GM06990 (cell line): ENCODE measurements around the gene PHAF1.

Experiments used
- DNase-seq: peaks from one replicate; pipeline ENCODE4 v3.0.0-alpha.2; 2011; ENCODE audit not compliant: insufficient read length; ENCODE audit errors: extremely low read depth
- H3K27me3 ChIP-seq: replicated peaks from 2 replicates; pipeline ENCODE4 v1.6.0; 2011; ENCODE audit warnings: low read length; ENCODE audit not compliant: control insufficient read depth, insufficient read depth
- H3K36me3 ChIP-seq: 2 replicates; pipeline ENCODE4 v1.5.1; 2011; ENCODE audit warnings: low read length; ENCODE audit not compliant: control insufficient read depth, insufficient read depth
- H3K4me3 ChIP-seq: replicated peaks from 2 replicates; pipeline ENCODE4 v1.5.1; 2011; ENCODE audit warnings: low read depth, mild to moderate bottlenecking, control low read depth, low read length
- TF ChIP-seq, protein P1 (sequence below): IDR thresholded peaks from 2 replicates; pipeline ENCODE4 v1.5.1; 2011; ENCODE audit warnings: low read length, control low read depth, mild to moderate bottlenecking, inconsistent platforms; ENCODE audit not compliant: insufficient read depth, poor library complexity, severe bottlenecking

PHAF1 gene

DNA sequence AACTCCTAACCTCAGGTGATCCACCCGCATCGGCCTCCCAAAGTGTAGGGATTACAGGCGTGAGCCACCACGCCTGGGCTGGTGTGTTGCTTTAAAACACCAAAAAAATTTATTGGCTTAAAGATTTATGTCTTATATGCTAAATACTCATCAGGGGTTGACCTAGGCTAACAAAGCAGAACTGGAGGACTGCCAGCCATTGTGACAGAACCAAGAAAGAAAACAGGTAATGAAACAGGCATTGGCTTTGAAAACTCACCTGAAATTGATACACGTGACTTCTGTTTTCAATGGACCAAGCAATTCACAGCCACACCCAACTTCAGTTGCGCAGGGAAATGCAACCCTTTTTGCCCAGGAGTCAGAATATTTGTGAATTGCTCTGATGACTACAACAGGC, 4.9 kb upstream of the PHAF1 start:
- no peaks in the 10 kb centered on the region for H3K36me3 ChIP-seq
- H3K4me3 ChIP-seq, result no peak overlapping the region
- DNase-seq, result no peak
- TF ChIP-seq, protein P1, sequence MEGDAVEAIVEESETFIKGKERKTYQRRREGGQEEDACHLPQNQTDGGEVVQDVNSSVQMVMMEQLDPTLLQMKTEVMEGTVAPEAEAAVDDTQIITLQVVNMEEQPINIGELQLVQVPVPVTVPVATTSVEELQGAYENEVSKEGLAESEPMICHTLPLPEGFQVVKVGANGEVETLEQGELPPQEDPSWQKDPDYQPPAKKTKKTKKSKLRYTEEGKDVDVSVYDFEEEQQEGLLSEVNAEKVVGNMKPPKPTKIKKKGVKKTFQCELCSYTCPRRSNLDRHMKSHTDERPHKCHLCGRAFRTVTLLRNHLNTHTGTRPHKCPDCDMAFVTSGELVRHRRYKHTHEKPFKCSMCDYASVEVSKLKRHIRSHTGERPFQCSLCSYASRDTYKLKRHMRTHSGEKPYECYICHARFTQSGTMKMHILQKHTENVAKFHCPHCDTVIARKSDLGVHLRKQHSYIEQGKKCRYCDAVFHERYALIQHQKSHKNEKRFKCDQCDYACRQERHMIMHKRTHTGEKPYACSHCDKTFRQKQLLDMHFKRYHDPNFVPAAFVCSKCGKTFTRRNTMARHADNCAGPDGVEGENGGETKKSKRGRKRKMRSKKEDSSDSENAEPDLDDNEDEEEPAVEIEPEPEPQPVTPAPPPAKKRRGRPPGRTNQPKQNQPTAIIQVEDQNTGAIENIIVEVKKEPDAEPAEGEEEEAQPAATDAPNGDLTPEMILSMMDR, result no peak
- H3K27me3 ChIP-seq, result no peaks in the 10 kb centered on the region

DNA sequence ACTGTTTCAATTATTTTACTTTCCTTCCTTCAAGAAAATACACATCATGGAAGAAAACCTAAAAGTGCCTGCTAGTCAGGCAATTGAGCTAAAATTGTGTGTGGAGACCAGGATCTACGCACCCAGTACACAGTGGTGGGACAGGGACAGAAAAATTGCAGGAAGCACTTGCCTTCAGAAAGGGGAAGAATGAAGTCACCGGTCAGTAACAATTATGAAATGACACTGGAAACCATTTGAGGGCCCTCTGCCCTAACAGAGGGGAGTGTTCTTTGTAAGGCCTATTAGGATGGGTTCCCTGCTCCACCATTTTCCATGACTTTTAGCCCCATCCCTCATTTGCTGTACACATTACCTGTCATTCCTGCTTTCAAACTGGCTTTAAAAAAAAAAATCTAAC, 4.5 kb upstream of the PHAF1 start:
- no peak overlapping the region for H3K4me3 ChIP-seq
- TF ChIP-seq, protein P1, result no peak
- H3K36me3 ChIP-seq, result no peaks in the 10 kb centered on the region
- DNase-seq, result no peak
- H3K27me3 ChIP-seq, result no peaks in the 10 kb centered on the region

DNA sequence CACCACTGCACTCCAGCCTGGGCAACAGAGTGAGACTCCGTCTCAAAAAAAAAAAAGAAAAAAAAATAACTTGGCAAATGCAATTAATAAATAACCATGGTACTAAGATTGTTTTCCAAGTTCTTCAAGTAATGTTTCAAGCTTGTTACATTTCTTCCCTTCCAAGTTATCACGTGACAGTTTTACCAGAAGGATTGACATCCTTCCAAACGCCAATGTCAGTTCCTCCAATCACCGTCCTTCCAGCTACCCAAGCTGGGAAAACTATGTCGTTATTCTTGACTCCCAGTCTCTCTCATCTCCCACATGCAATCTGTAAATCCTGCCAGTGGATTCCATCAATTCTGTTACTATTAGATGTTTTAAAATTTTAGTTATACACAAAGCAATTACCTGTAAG, 3.9 kb upstream of the PHAF1 start:
- DNase-seq, result no peak
- Histone ChIP-seq H3K27me3 (no peaks in the 10 kb centered on the region), H3K36me3 (no peaks in the 10 kb centered on the region), H3K4me3 (no peak overlapping the region)
- TF ChIP-seq, protein P1, result no peak

DNA sequence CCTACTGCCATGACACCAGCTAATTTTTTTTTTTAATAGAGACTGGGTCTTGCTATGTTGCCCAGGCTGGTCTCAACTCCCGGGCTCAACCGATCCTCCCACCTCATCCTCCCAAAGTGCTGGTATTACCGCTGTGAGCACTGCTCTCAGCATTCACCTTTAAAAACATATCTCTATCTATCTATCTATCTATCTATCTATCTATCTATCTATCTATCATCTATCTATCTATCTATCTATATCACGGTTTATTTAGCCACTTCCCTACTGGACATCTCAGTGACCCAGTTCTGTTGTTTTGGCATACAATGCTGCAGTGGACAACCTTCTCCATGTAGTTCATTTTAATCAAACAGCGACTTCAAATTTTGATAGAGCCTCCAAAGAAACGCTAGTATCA, 1.3 kb upstream of the PHAF1 start:
- H3K4me3 ChIP-seq, result no peak overlapping the region
- H3K36me3 ChIP-seq, result no peaks in the 10 kb centered on the region
- TF ChIP-seq, protein P1, result no peak
- no peaks in the 10 kb centered on the region for H3K27me3 ChIP-seq
- DNase-seq, result no peak

DNA sequence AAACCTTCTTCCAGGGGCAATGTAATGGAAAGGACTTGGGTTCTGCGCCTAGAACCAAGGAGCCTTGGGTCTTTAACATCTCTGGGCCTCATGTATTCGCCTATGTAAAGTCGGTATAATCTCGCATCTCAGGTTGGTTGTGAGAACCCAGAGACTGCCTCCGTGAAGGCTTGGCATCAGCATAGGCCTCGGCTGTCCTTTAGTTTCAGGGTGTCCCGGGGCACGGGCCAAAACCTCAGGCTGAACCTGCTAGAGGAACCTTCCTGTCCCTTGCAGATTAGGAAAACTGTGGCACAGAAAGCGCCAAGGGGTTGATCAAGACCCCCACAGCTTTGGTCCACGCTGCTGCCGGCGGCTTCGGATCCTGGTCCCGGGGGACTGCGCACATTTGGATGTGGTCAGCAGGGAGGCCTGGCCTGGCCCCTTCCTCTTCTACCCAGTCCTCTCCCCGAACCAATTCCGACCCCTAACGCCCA, 772 bp upstream of the PHAF1 start:
- no peaks in the 10 kb centered on the region for H3K36me3 ChIP-seq
- TF ChIP-seq, protein P1, result no peak
- H3K4me3 ChIP-seq, result peak overlapping the region; percentile 97
- DNase-seq, result no peak
- no peaks in the 10 kb centered on the region for H3K27me3 ChIP-seq

DNA sequence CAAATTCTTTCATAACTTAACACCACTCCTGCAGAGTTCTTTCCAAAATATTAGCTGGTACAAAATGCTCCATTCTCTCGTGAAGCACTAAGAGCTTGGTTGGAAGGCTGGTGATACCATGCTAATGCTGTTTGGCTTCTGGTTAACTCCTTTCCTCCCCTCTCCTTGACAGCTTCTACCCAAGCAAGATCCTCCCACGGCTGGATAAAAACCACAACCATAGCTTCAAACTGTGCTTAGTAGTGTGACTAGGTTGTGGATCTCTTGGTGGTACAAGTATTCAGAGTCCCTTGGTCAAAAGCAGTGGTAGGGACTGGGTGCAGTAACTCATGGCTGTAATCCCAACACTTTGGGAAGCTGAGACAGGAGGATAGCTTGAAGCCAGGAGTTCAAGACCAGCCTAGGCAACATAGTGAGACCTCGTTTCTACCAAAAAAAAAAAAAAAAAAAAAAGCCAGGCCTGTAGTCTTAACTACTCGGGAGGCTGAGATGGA, 2.3 kb downstream of the PHAF1 start:
- Histone ChIP-seq H3K4me3 (no peak overlapping the region), H3K36me3 (peaks cover 2% of the 10 kb centered on the region; the same call in 1 of the 2 replicates), H3K27me3 (no peaks in the 10 kb centered on the region)
- no peak for DNase-seq
- TF ChIP-seq, protein P1, result no peak
